HG03378 (cell line): Measurements from ENCODE around the gene LRP1B.
"Not testable (repeated sequence)": the region's sequence is repeated elsewhere in the genome, so short reads cannot be mapped to it uniquely, and the experiment has no call there.

ENCODE experiments used
- ATAC-seq: cut with Tn5 transposase; IDR thresholded peaks from one replicate; pipeline ENCODE4 v1.9.1; 2021; ENCODE audit warnings: mild to moderate bottlenecking, moderate library complexity; ENCODE audit not compliant: unreplicated experiment

The LRP1B gene

DNA sequence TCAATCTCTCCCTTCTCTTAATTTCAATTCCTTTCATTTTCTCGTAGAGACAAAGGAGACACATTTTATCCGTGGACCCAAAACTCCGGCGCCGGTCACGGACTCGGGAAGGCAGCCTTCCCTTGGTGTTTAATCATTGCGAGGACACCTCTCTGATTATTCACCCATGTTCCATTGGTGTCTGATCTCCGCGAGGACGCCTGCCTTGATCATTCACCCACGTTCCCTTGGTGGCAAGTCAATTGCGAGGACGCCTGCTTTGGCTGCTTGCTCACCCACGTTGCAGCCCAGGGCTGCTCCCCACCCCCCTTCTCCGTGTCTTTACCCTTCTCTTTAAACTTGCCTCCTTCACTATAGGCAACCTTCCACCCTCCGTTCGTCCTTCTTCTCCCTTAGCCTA lies 1703.8 kb downstream of the LRP1B start:
- ATAC-seq: not testable (repeated sequence)

DNA sequence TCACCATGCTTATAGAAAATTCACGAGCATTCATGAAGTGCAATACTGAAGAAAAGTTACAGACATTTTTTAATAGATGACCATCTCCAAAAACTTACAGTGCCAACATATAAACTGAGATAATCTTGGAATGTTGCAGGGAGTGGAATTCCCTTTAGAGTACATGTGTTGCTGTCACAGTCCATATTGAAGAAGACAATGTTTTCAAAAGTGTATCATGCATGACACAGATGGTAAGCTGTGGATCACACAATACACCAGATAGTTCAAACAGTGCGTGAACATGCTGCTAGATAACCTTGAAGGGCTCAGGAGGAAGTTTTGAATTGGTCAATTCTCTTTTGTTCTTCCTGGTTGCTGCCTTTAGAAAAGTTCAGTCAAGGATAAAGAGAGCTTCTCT lies 1706.3 kb downstream of the LRP1B start:
- ATAC-seq: no peak

DNA sequence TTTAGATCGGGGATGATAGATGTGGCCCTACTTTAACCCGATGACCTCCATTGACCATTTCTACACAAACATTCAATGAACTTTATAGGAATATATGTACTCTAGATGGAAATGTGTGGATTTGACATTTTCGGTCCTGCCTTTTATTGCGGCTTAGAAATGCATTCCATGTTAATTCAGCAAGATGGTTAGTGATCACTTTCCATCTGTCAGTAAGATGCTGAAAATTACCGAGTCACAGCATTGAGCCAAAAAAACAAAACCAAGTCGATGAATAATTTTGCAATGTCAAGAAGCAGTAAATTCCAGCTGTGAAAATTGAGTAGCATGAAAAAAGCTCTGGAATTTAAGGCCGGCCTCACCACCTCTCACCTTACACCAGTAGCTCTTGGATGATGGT lies 1708.1 kb downstream of the LRP1B start:
- no peak for ATAC-seq

DNA sequence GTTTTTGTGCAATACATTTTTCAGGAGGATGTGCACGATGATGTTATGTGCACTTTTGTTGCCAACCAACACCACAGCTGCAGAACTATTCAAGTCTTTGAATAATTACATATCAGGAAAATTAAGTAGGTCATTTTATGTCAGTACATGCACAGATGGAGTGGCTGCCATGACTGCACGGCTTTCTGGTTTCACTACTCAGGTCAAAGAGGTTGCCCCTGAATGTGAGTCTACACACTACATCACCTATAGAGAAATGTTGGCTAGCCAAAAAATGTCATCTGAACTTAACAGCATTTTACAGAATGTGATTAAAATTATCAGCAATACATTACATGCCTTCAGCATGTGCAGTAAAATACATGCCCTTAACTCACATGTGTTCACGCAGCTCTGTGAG lies 1713.3 kb downstream of the LRP1B start:
- no peak for ATAC-seq

DNA sequence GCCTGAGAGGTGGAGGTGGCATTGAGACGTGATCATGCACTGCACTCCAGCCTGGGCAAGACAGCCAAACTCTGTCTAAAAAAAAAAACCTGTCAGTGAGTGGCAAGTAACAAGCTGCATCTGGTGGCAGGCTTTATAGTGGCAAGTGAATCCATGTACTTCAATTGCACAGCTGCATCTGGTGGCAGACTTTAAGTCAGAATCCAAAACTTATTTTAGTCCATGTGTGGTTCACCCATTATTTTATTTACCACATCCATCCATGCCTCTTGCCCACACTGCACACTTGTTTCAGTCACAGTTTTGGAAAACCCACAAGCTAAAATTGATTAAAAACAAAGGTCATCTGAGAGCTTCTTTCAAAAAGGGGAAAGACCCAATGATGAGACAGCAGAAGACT lies 1714.2 kb downstream of the LRP1B start:
- ATAC-seq: no peak

DNA sequence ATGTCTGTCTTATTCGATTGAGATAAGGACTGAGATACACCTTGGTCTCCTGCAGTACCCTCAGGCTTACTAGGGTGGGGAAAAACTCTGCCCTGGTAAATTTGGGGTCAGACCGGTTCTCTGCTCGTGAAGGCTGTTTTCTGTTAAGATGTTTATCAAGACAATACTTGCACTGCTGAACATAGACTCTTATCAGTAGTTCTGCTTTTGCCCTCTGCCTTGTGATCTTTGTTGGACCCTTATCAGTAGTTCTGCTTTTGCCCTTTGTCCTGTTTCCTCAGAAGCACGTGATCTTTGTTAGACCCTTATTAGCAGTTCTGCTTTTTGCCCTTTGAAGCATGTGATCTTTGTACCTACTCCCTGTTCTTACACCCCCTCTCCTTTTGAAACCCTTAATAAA lies 1715.8 kb downstream of the LRP1B start:
- ATAC-seq: not testable (repeated sequence)

DNA sequence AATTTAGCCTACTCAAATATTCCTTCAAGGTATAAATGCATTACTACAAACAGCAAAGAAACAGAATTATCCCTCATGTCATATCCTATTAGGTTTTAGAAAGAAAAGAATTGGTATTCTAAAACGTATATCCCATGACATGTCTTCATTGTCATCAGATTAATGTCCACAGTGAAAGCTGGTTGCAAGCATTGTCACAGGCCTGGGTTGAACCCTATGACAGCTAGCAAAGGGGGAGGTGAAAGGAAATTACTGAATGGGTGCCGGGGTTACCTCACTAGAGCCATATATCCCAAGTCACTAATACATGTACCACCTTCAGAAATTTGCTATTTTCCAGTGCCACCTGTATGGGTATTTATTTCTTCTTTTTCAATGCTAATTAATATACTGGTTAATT lies 1720.1 kb downstream of the LRP1B start:
- no peak for ATAC-seq

DNA sequence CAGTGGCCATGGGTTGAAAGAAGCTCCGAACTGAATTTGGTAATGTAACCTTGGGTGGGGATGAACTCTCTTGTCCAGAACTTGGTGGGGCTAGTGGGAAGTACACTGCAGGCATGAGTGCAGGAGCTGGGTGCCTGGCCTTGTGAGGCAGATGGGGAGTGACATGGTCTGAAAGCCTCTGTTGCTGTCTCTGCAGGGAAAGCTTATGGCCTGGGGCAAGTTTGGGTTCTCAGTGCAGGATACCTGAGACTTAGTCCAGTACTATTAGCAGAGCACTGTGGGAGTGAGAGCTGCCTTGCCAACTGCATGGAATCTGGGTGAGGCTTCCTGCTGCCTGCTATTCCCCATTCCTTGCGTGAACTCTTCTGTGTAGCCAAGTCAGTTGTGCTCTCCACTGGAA lies 1729.8 kb downstream of the LRP1B start:
- no peak for ATAC-seq

DNA sequence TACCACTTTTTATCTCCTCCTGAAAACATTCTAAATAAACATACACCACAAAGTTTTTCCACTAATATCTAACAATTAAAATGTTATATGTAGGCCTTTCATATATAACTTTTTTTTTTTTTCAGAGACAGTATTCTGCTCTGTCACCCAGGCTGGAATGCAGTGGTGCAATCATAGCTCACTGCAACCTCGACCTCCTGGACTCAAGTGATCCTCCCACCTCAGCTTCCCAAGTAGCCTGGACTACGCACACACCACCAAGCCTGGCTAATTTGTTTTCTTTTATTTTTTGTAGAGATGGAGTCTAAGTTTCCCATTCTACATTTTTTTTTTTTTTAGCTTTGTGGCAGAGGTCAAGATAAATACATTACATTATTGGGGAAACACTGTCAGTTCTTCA lies 1738.0 kb downstream of the LRP1B start:
- no peak for ATAC-seq

DNA sequence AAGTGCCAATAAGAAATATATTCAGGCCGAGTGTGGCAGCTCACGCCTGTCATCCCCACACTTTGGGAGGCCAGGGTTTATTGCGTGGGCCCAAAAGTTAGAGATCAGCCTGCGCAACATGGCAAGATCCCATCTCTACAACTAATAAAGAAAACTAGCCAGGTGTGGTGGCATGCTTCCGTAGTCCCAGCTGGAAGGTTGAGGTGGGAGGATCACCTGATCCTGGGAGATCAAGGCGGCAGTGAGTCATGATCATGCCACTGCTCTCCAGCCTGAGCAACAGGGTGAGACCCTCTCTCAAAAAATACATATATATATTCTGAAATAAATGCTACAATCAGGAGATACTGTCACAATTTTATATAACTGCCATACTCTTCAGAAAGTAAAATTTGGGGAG lies 1745.9 kb downstream of the LRP1B start:
- ATAC-seq: no peak

DNA sequence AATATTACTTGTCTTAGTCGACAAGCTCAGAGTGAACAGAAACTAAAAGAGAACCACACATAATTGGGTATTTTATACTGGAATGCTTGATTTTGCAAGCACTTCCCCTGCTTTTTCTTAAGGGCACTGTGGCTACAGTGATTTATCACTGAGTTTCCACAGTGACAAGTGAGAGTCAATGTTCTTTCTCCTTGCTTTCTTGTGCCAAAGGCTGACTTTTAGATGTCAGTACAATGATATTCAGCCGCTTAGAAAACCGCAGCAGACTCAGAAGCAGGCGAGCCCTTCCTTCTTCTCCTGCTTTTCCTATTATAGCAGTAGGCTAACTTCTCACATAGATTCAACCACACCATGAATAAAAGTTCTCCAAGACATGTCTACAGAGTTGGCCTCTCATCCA lies 1747.0 kb downstream of the LRP1B start:
- ATAC-seq: no peak

DNA sequence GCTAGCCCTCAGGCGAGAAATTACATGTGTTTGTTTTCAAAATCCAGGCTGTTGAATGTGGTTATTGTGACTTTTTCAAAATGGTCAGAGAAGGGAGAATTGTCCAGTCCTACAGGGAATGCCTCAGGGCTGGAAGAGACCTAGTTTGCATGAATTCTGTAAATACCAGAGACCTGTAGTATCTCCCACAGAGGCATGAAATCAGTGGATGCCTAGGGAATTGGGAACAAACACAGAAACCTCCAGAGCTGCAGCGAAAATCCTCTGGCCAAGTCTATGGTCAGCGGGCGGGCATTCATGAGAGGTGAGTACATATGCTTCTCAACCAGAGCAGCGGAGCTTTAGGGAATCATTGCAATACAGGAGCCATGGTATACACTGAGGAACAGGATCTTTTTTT lies 1754.1 kb downstream of the LRP1B start:
- ATAC-seq: no peak

DNA sequence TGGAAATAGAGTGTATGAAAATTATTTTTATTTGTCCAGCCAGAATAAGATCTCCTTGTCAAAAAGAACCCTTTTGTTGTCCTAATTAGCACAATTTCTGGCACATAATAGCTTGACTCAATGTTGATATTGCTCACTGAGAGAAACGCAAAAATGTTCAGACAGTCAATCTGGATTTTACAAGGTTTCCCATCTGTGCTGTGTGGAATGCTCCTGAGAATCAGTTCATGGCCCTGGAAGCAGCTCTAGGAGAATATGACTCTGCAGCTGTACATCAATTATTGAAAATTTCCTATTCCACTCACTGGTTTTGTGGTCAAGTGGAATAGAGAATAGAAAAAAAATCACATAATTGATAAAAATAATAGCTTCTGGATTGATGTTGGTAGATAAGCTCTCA lies 1767.7 kb downstream of the LRP1B start:
- no peak for ATAC-seq

DNA sequence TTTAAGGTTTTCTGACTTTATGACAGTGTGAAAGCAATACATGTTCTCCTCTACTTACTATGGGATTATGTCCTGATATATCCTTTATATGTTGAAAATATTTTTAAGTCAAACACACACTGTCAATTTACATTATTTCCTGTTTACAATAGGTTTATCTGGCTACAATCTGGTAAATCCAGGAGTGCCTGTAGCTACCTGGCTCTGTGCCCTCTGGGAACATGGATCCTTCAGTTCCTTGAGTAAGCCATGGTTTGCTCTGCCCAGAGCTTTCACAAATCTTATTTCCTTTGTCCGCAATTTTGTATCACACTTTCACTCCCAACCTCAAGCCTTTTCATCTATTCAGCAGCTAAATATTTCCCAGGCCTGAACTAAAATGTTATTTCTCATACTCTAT lies 1768.5 kb downstream of the LRP1B start:
- ATAC-seq: no peak

DNA sequence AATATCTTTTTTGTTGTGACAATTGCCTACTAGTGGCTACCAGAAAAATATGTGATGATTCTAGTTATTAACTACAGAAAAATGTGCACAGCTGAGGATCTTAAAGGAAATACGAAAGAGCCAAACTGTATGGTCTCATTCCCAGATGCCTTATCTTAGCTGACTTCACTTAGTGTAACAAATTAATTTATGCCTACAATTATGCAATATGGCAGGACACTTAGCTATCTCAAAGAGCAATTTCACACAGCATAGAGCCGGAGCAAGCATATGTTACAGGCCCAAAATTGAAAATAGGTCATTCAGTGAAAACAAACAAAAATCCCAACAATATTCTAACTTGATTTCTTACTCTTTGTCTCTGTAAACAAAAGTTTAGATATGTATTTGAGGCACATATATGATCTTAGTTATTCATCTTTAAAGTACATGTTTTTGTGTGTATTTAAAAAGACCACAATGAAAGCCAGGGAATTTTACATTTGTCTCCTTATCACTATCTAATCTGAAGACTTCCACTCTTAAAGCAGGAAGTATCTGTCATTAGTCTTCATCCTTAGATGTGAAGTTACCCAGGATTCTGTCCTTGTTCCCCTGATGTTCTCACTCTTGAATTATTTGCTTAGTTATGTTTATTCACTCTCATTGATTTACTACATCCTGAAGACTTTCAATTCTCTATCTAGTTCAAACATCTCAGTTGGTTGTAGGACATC lies 1771.6 kb downstream of the LRP1B start:
- no peak for ATAC-seq

DNA sequence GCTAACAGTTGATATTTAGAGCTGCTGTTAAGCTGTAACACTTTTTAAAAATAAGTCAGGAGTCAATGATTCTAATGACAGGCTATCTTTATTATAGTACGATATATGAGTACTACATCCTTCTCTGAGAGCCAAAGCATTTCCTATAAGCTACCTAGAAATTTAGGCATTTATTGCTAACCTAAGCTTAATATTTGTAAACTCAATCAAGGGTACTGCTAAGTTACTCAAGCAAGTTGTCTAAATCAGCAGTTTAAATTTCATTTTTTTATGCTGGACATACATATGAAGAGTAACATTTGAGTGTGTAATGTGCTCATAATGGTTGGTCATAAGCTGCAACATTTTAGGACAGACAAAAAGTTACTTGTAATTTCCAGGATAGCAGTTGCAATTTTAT lies 1774.1 kb downstream of the LRP1B start:
- ATAC-seq: no peak

DNA sequence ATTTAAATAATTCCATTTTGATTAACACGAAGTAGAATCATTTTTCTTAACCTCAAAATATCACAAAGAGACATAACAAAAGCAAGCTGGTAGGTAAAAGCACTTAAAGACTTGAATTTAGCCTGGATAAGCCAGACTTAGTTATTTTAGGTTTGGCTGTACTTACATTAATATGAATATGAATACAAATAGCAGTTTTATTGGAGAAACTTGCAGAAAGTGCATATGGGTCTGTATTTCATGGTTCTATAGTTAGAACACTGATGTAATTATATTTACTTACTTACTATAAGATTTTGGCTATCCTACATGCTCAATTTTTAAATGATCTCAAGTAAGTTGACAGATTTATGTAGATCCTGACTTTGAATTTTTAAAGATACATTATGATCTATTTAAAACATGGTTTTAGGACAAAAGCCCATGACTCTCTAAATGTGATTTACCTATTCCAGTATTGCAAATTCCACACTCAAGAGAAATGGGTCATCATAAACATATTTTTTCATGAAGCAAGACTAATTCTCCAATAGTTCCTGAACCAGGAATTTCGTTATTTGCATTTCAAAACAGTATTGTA lies 1775.2 kb downstream of the LRP1B start:
- ATAC-seq: no peak

DNA sequence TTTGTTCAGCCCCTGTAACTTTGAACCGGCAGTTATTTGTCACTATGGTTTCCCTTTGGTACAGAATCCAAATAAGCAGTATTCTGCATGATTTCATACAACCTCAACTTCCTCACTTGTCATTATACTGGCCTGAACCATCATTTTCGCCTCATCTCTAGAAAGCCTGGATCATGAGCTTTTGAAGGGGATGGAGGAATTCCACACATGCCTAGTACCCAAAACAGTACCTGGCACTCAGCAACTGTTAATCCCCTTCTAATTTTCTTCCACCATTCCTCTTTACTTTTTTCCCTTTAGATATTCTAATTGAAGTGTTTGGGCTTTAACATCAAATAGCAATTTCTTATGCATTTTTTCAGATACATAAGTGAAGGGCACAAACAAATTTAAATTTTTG lies 1776.3 kb downstream of the LRP1B start:
- no peak for ATAC-seq

DNA sequence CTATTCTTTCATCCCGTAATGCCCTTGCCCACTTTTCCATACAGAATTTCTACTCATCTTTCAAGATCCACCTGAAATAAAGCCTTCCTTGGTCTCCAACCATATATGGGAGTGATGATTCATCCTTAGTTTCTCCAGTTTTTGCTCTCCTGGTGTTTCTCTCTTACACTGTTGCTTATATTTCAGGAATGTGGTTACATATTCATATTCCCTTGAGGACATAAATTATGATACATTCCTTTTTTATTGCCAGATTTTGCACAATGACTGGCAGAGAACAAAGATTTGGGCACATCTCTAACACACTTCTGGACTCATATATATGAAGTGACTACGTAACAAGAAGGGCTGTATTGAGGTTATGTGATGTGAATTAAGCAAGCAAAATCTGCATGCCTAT lies 1777.3 kb downstream of the LRP1B start:
- ATAC-seq: no peak

DNA sequence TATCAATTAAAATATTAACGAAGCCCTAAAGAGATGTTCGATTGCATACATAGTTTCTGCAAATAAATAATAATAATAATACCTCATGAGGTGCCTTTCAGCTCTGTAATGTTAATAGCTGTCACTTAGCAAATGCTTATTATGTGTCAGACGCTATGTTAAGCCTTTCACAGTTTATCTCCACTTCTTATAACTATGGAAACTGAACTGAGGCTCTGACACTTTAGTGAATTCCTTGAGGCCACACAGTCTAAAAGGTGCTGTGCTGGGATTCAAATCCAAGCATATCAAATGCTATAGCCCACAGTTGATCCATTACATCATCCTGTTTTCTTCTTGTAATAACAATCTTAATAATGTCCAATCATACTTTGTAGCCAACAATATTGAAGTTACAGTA lies 1779.1 kb downstream of the LRP1B start:
- ATAC-seq: no peak

DNA sequence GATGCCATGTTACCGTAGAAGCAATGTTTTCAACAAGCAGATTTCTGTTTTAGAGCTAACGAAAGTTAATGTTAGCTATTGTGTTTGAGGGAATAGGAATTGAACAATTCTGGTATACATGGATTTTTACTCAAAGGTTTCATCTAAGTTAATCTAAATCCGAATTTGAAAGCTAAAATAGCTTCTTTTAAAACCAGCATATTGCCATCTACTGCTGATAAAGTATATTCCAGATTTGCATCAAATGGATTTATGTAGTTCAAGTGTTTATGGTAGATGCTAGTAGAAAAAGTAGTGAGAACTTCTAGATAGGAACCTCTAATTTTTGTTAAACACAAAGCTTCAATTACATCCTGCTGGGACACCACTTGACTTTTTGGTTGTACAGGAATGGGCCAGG lies 1781.1 kb downstream of the LRP1B start:
- ATAC-seq: no peak

DNA sequence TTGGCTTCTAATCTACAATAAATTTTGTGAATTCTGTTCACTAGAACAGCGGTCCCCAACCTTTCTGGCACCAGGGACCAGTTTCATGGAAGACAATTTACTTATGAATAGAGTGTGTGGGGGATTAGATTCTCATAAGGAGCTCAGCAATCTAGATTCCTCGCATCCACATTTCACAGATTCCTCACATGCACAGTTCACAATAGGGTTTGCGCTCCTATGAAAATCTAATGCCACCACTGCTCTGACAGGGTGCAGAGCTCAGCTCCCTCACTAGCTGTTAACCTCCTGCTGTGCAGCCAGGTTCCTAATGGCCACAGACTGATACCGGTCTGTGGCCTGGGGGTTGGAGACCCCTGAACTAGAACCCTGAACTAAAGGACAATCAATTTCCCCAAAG lies 1782.0 kb downstream of the LRP1B start:
- ATAC-seq: no peak

DNA sequence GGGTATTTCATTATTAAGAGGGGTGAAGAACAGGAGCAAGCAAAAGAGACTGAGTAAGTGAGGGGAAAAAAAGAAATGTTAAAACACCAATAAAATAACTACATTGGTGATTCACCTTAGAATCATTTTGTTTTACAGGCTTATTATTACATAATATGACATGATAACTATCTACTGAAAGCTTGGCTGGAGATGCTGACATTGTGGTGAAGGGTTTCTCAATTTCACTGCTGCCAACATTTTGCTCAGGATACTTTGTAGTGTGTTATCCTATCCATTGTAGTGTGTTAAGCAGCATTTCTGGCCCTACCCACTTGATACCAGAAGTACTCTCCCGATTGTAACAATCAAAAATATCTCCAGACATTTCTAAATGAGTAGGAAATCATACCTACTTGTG lies 1786.0 kb downstream of the LRP1B start:
- ATAC-seq: no peak
